ENCODE data around the gene GLYR1. TPM values are rescaled to one million over a fixed set of nuclear protein-coding genes. Genes with fewer than 3 reads are reported as not detected.

The GLYR1 gene
- total and polyA plus RNA-seq, 9 of the 15 experiments (the other 6 are each of a cell fraction or from before 2014, with no cell fraction given): 6.7 to 99.2 (median 60.2) TPM

- TF ChIP-seq ZNF318 (IDR thresholded peaks at IDR 0.05; ENCODE audit: borderline replicate concordance in 1 of 2, low read depth in 1 of 2) (no peak), SOX6 (IDR thresholded peaks at IDR 0.05) (peak; percentile 82), FOXK2 (conservative IDR thresholded peaks at IDR 0.05 in 1 of 2, IDR thresholded peaks at IDR 0.05 in 1 of 2; ENCODE audit: low read depth in 2 of 2) (peak in 1 of 2 experiments; percentile 49; a peak in 1 of 4 replicates), EP300 (IDR thresholded peaks at IDR 0.05; ENCODE audit: low read length) (peak; percentile 76), MTA3 (IDR thresholded peaks at IDR 0.05; ENCODE audit: borderline replicate concordance) (0 out of 2 replicates have a peak, but pooled peaks have one; percentile 18), SMARCE1 (IDR thresholded peaks at IDR 0.05) (peak; percentile 65; the same call in 1 of the 2 replicates), TRIM24 (IDR thresholded peaks at IDR 0.05) (peak in 1 of 2 experiments; percentile 49; a peak in 1 of 4 replicates), TAL1 (IDR thresholded peaks at IDR 0.05) (peak; percentile 81), CCNT2 (IDR thresholded peaks at IDR 0.05; ENCODE audit: borderline replicate concordance, extremely low read depth, insufficient read length, low read depth, low read length) (peak; percentile 68), ZNF77 (CRISPR knock-in tag; IDR thresholded peaks at IDR 0.05) (no peak), NFYB (IDR thresholded peaks at IDR 0.05; ENCODE audit: extremely low read depth, insufficient read length) (no peak), ZNF224 (CRISPR knock-in tag; IDR thresholded peaks at IDR 0.05) (no peak), DPF2 (IDR thresholded peaks at IDR 0.05) (peak; percentile 80), ZZZ3 (IDR thresholded peaks at IDR 0.05) (no peak), TEAD2 (tag; IDR thresholded peaks at IDR 0.05) (no peak), NFRKB (IDR thresholded peaks at IDR 0.05; ENCODE audit: low read depth) (no peak), ZNF165 (CRISPR knock-in tag; IDR thresholded peaks at IDR 0.05; ENCODE audit: borderline replicate concordance) (no peak), ARID1B (IDR thresholded peaks at IDR 0.05) (peak; percentile 91), CTBP1 (IDR thresholded peaks at IDR 0.05; ENCODE audit: borderline replicate concordance) (peak; percentile 83; the same call in 1 of the 2 replicates), CREM (IDR thresholded peaks at IDR 0.05; ENCODE audit: low read depth) (peak; percentile 50), NCOR1 (IDR thresholded peaks at IDR 0.05) (peak; percentile 74; the same call in 1 of the 2 replicates), MTF1 (CRISPR knock-in tag; IDR thresholded peaks at IDR 0.05; ENCODE audit: borderline replicate concordance) (no peak), STAT5A (IDR thresholded peaks at IDR 0.05; ENCODE audit: borderline replicate concordance, low read length) (peak; percentile 62; the same call in 1 of the 2 replicates), TBL1XR1 (IDR thresholded peaks at IDR 0.05; ENCODE audit: low read length in 2 of 2) (0 out of 4 replicates have a peak, but pooled peaks of 1 of the 2 experiments have one; percentile 33), ZFP1 (CRISPR knock-in tag; IDR thresholded peaks at IDR 0.05) (no peak)
These were observed 39.1 kb upstream of the GLYR1 start (continued) for GRCh38 chr16:4886151-4886550.

Data from K562 (cell line).